Left ventricle myocardium inferior (tissue), 1 donor: ENCODE results near the gene STN1. TPM values are rescaled to one million over a fixed set of nuclear protein-coding genes. Genes with fewer than 3 reads are reported as not detected.
A peak's percentile ranks its signal among the peaks of the same experiment; 100 is the strongest.
"Not testable (repeated sequence)": the region's sequence is repeated elsewhere in the genome, so short reads cannot be mapped to it uniquely, and the experiment has no call there.

Experiments
- DNase-seq: peaks from one replicate; pipeline ENCODE4 v3.0.0-alpha.2; 2020
- H3K27ac ChIP-seq: fragments of 200-600 bp; replicated peaks from 2 replicates; pipeline ENCODE4 v1.8.0; 2021
- H3K27me3 ChIP-seq: fragments of 200-600 bp; 2 replicates; pipeline ENCODE4 v1.8.0; 2021; ENCODE audit warnings: low read depth
- H3K36me3 ChIP-seq: fragments of 200-600 bp; 2 replicates; pipeline ENCODE4 v1.8.0; 2021
- H3K4me1 ChIP-seq: fragments of 200-600 bp; 2 replicates; pipeline ENCODE4 v1.8.0; 2021
- H3K4me3 ChIP-seq: fragments of 200-600 bp; 2 replicates; pipeline ENCODE4 v1.8.0; 2021; ENCODE audit warnings: mild to moderate bottlenecking, moderate library complexity
- H3K9me3 ChIP-seq: fragments of 200-600 bp; replicated peaks from 2 replicates; pipeline ENCODE4 v1.8.0; 2021
- intact Hi-C: fragments of 100-400 bp; cut with micrococcal nuclease; formaldehyde crosslinking; loops from one replicate; pipeline ENCODE4 v1.11.0; 2022
- total RNA-seq: library from RNA; stranded (reverse); fragmentation: NEBNext Ultra II Directional; extraction: Animal tissue kit (Norgen Biotek cat#: 25700); gene quantifications from one replicate; pipeline ENCODE4 v1.2.1, GENCODE V29; 2021
- TF ChIP-seq, protein P1 (sequence below): fragments of 200-600 bp; IDR thresholded peaks from 2 replicates; pipeline ENCODE4 v1.8.0; 2021; ENCODE audit warnings: antibody characterized with exemption, mild to moderate bottlenecking, borderline replicate concordance
- donor health status: DM: no; HTN: yes; CAD: no; lungs with severe emphysema.

Gene STN1
- total RNA-seq, 1 donor from 2014 or later = 30.7 TPM

DNA sequence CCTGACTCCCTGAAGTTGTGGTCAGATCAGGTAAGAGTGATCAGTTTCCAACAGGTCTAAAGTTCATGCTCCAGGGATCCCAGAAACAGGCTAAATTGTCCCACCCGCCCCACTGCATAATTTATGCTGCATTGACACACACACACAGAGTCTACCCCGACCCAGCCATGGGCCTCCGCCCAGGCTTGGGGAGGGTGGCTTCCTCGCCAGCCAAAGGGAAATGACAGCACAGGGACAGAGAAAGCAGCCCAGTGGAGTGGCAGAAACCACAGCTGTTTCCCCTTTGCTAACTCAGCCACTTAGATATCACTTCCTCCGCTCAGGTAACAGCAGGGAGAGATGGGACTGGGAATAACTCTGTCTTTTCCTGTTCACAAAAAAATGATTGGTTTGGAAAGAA lies 72.0 kb downstream of the STN1 start:
- Histone ChIP-seq H3K4me3 (no peak overlapping the region), H3K27me3 (no peaks in the 10 kb centered on the region), H3K4me1 (peaks cover 83% of the 10 kb centered on the region), H3K27ac (peak overlapping the region; percentile 47), H3K9me3 (no peaks in the 10 kb centered on the region), H3K36me3 (no peaks in the 10 kb centered on the region)
- intact Hi-C loops = no loop called here
- TF ChIP-seq, protein P1, sequence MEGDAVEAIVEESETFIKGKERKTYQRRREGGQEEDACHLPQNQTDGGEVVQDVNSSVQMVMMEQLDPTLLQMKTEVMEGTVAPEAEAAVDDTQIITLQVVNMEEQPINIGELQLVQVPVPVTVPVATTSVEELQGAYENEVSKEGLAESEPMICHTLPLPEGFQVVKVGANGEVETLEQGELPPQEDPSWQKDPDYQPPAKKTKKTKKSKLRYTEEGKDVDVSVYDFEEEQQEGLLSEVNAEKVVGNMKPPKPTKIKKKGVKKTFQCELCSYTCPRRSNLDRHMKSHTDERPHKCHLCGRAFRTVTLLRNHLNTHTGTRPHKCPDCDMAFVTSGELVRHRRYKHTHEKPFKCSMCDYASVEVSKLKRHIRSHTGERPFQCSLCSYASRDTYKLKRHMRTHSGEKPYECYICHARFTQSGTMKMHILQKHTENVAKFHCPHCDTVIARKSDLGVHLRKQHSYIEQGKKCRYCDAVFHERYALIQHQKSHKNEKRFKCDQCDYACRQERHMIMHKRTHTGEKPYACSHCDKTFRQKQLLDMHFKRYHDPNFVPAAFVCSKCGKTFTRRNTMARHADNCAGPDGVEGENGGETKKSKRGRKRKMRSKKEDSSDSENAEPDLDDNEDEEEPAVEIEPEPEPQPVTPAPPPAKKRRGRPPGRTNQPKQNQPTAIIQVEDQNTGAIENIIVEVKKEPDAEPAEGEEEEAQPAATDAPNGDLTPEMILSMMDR = no peak
- DNase-seq = no peak

DNA sequence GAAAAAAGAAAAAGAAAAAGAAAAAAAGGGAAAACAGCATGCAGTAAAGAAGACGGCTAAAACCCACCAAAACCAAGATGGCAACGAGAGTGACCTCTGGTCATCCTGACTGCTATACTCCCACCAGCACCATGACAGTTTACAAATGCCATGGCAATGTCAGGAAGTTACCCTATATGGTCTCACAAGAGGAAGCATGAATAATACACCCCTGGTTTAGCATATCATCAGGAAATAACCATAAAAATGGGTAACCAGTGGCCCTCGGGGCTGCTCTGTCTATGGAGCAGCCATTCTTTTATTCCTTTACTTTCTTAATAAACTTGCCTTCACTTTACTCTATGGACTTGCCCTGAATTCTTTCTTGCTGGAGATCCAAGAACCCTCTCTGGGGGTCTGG lies 72.6 kb downstream of the STN1 start:
- peaks cover 83% of the 10 kb centered on the region for H3K4me1 ChIP-seq
- intact Hi-C loops = not testable (repeated sequence)

DNA sequence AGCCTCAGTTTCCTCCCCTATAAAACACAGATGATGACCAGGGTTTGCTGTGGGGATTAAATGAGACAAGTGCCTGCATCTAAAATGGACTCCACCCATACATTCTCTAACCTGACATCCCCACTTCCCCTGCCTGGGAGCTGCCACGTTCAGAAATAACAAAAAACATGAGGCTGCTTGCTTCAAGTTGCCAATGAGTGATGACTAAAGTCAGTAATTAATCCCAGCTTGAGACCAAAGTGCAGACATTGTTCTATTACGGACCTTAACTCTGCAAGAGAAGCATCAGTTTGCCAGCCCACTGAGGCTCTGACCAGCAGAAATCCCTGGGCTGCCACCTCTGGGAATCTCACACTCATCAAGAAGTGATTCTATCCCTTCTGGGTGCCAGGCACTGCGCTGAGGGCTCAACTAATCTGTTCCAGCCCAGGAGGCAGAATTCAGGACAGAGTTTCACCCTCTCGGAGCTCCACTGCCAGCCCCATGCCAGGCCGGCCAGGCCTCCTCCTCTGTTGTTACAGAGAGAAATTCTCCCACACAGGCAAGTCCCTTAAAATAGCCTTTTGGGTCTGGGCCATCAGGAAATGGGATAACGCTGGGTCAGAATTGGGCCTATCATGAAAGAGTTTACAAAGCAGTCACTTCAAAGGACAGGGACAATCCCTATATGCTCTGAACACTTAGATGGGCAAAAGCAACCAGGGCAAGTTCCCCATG lies 74.0 kb downstream of the STN1 start:
- H3K4me3 ChIP-seq = no peak overlapping the region
- no peaks in the 10 kb centered on the region for H3K36me3 ChIP-seq
- peaks cover 83% of the 10 kb centered on the region for H3K4me1 ChIP-seq
- H3K9me3 ChIP-seq = no peaks in the 10 kb centered on the region
- peak overlapping the region; percentile 82 for H3K27ac ChIP-seq
- intact Hi-C loops = no loop called here
- no peaks in the 10 kb centered on the region for H3K27me3 ChIP-seq
- TF ChIP-seq, protein P1 = no peak
- DNase-seq = no peak

More for the DNA sequence above, 72.6 kb downstream of the STN1 start:
- not testable (repeated sequence) for H3K27me3 ChIP-seq, DNase-seq, H3K9me3 ChIP-seq, H3K36me3 ChIP-seq, H3K4me3 ChIP-seq
- H3K27ac ChIP-seq = peak overlapping the region; percentile 47

DNA sequence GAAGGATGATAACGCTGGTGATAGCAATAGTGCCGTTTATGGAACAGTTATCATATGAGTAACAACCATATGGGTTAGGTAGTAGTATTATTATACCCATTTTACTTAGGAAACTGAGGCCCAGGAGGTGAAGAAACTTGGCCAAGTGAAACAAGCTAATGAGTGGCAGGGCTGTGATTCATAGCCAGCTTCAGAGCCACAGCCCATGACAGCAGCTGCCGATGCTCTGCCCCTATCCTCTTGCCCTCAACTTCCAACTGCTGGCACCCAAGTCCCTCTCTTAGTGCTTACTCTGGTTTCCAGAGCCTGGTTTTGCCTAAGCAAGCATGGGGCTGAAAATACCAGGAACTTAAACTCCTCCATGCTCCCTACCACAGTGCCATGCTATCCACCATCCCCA lies 74.9 kb downstream of the STN1 start:
- Histone ChIP-seq H3K4me1 (peaks cover 84% of the 10 kb centered on the region), H3K27me3 (no peaks in the 10 kb centered on the region), H3K4me3 (no peak overlapping the region), H3K9me3 (no peaks in the 10 kb centered on the region), H3K36me3 (no peaks in the 10 kb centered on the region), H3K27ac (peak overlapping the region; percentile 82)
- TF ChIP-seq, protein P1 = no peak
- no peak for DNase-seq
- intact Hi-C loops = no loop called here

DNA sequence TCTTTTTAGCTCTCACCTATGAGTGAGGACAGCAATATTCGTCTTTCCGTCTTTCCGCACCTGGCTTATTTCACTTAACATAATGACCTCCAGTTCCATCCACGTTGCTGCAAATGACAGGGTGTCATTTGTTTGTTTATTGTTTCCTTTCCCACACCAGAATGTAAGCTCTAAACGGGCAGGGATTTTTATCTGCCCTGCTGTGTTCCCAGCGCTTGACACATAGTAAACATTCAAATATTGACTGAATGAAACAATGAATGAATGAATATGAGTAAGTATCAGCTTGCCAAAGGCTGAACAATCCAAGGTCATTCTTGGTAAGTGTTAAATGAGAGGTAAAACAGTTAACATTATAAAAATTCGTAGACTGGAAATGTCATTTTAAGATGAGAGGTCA lies 75.4 kb downstream of the STN1 start:
- DNase-seq = no peak
- H3K36me3 ChIP-seq = no peaks in the 10 kb centered on the region
- peak overlapping the region; percentile 82 for H3K27ac ChIP-seq
- TF ChIP-seq, protein P1 = no peak
- no peaks in the 10 kb centered on the region for H3K9me3 ChIP-seq
- intact Hi-C loops = no loop called here
- no peak overlapping the region for H3K4me3 ChIP-seq
- peaks cover 88% of the 10 kb centered on the region for H3K4me1 ChIP-seq
- no peaks in the 10 kb centered on the region for H3K27me3 ChIP-seq

DNA sequence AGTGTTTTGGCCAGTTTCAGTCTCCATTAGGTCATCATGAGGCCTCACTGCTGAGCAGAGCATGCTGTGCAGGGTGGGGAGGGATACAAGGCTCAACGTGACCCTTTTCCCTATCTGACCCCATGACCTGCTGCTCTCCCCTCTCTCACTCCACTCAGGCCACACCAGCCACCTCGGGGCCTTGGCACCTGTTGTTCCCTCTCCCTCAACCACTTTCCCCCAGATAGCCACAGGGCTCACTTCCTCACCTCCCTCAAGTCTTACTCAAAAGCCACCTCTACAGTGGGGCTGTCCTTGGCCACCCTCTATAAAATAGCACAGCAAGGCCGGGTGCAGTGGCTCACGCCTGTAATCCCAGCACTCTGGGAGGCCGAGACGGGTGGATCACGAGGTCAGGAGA lies 76.5 kb downstream of the STN1 start:
- no peak overlapping the region for H3K27ac ChIP-seq
- H3K27me3 ChIP-seq = no peaks in the 10 kb centered on the region
- intact Hi-C loops = no loop called here
- DNase-seq = no peak
- no peaks in the 10 kb centered on the region for H3K36me3 ChIP-seq
- H3K9me3 ChIP-seq = no peaks in the 10 kb centered on the region
- peaks cover 94% of the 10 kb centered on the region for H3K4me1 ChIP-seq
- TF ChIP-seq, protein P1 = no peak
- no peak overlapping the region for H3K4me3 ChIP-seq
